H1 (cell line): ENCODE data around the gene STIM1. TPM values are rescaled to one million over a fixed set of nuclear protein-coding genes. Genes with fewer than 3 reads are reported as not detected.

ENCODE experiments used
- CTCF ChIA-PET: fragments of 300-600 bp; sonication (Branson Sonifier 250); formaldehyde crosslinking; loops from one replicate; lab custom pipeline; 2021; ENCODE audit not compliant: partially characterized antibody; lab: Charles Lee
- POLR2A ChIA-PET: fragments of 300-600 bp; sonication (Branson Sonifier 250); formaldehyde crosslinking; loops from one replicate; lab custom pipeline; 2021; ENCODE audit warnings: inconsistent platforms; ENCODE audit not compliant: partially characterized antibody; lab: Charles Lee
- DNase-seq, 2 experiments: peaks; one replicate each; pipeline versions ENCODE4 v3.0.0 to v3.0.0-alpha.2; 2010 to 2022; ENCODE audit warnings: low spot score in 2 of 2, low read depth in 1 of 2, mixed read lengths in 1 of 2
- FAIRE-seq: peaks from 2 replicates; lab custom pipeline; 2011; peaks lifted over from hg19 to GRCh38; lab: Jason Lieb, UNC
- H2AFZ ChIP-seq: 2 replicates; pipeline ENCODE4 v1.8.1; 2012; ENCODE audit warnings: low read length, inconsistent platforms
- H2AK5ac ChIP-seq: 2 replicates; pipeline ENCODE4 v1.6.1; 2013; ENCODE audit warnings: low read depth, low read length
- H2BK120ac ChIP-seq: replicated peaks from 2 replicates; pipeline ENCODE3; 2013; ENCODE audit warnings: low read depth, low read length, inconsistent platforms
- H2BK12ac ChIP-seq: 2 replicates; pipeline ENCODE4 v1.6.1; 2013; ENCODE audit warnings: low read depth, low read length
- H2BK15ac ChIP-seq: 2 replicates; pipeline ENCODE4 v1.6.1; 2013; ENCODE audit warnings: low read length
- H2BK20ac ChIP-seq: 2 replicates; pipeline ENCODE4 v1.6.1; 2013; ENCODE audit warnings: low read length
- H2BK5ac ChIP-seq: 2 replicates; pipeline ENCODE4 v1.6.1; 2013; ENCODE audit warnings: low read depth, low read length
- H3K14ac ChIP-seq: 2 replicates; pipeline ENCODE4 v1.6.1; 2013; ENCODE audit warnings: inconsistent platforms; ENCODE audit not compliant: insufficient read length
- H3K18ac ChIP-seq: 2 replicates; pipeline ENCODE4 v1.6.1; 2013; ENCODE audit warnings: low read length; ENCODE audit errors: extremely low read depth
- H3K23ac ChIP-seq: 2 replicates; pipeline ENCODE4 v1.6.1; 2013; ENCODE audit warnings: inconsistent platforms; ENCODE audit not compliant: insufficient read length
- H3K23me2 ChIP-seq: 2 replicates; pipeline ENCODE4 v1.6.1; 2013; ENCODE audit warnings: low read depth, low read length
- H3K27ac ChIP-seq: 2 replicates; pipeline ENCODE4 v1.6.1; 2011; ENCODE audit warnings: low read depth, low read length, inconsistent platforms
- H3K27me3 ChIP-seq, 4 experiments: replicated peaks in 1 of 4; 1 replicate in 1 of 4; 2 replicates in 3 of 4; pipeline versions ENCODE4 v1.6.1 to v1.8.1; 2011 to 2013; ENCODE audit warnings: low read length in 3 of 4, mild to moderate bottlenecking in 3 of 4, inconsistent platforms in 2 of 4, mixed read lengths in 2 of 4, moderate library complexity in 1 of 4; ENCODE audit not compliant: control insufficient read depth in 3 of 4, insufficient read depth in 3 of 4; ENCODE audit errors: extremely low read depth in 1 of 4
- H3K36me3 ChIP-seq, 4 experiments: 2 replicates each; pipeline versions ENCODE4 v1.6.1 to v1.8.1; 2011 to 2013; ENCODE audit warnings: mild to moderate bottlenecking in 4 of 4, low read length in 3 of 4, moderate library complexity in 2 of 4, control low read depth in 1 of 4, inconsistent platforms in 1 of 4; ENCODE audit not compliant: insufficient read depth in 4 of 4, control insufficient read depth in 2 of 4
- H3K4ac ChIP-seq: replicated peaks from 2 replicates; pipeline ENCODE3; 2013; ENCODE audit warnings: low read length, low read depth, mixed read lengths, inconsistent platforms; ENCODE audit not compliant: insufficient read length
- H3K4me1 ChIP-seq, 4 experiments: replicated peaks in 1 of 4; 1 replicate in 1 of 4; 2 replicates in 3 of 4; pipeline versions ENCODE4 v1.6.1 to v1.8.1; 2011 to 2013; ENCODE audit warnings: low read length in 3 of 4, inconsistent platforms in 2 of 4, mixed read lengths in 1 of 4; ENCODE audit not compliant: insufficient read depth in 4 of 4, control insufficient read depth in 3 of 4
- H3K4me2 ChIP-seq, 2 experiments: 2 replicates each; pipeline versions ENCODE4 v1.6.1 to v1.8.1; 2011 to 2013; ENCODE audit warnings: low read depth in 2 of 2, low read length in 2 of 2, control low read depth in 1 of 2, inconsistent platforms in 1 of 2, mild to moderate bottlenecking in 1 of 2; ENCODE audit not compliant: insufficient read depth in 1 of 2
- H3K4me3 ChIP-seq, 4 experiments: fragments of 200-600, 300-600 bp in 1 of 4; sonication (generic), shearing (Covaris generic), sonication (Bioruptor Twin) in 1 of 4; 2 replicates each; pipeline versions ENCODE4 v1.5.1 to v1.8.1; 2011 to 2016; ENCODE audit warnings: low read length in 4 of 4, low read depth in 3 of 4, control low read depth in 2 of 4, inconsistent platforms in 2 of 4, mild to moderate bottlenecking in 2 of 4, mixed read lengths in 1 of 4, moderate library complexity in 1 of 4; ENCODE audit not compliant: insufficient read depth in 2 of 4; ENCODE audit errors: extremely low read depth in 1 of 4
- H3K56ac ChIP-seq: replicated peaks from 2 replicates; pipeline ENCODE3; 2013; ENCODE audit warnings: low read depth, mild to moderate bottlenecking, mixed read lengths, low read length, inconsistent platforms; ENCODE audit not compliant: insufficient read length
- H3K79me1 ChIP-seq: 2 replicates; pipeline ENCODE4 v1.6.1; 2013; ENCODE audit warnings: low read depth, low read length, control low read depth
- H3K79me2 ChIP-seq, 2 experiments: 2 replicates each; pipeline versions ENCODE4 v1.6.1 to v1.8.1; 2012 to 2013; ENCODE audit warnings: low read length in 2 of 2, mild to moderate bottlenecking in 2 of 2, inconsistent platforms in 1 of 2; ENCODE audit not compliant: insufficient read depth in 2 of 2, control insufficient read depth in 1 of 2
- H3K9ac ChIP-seq, 4 experiments: replicated peaks in 1 of 4; 1 replicate in 1 of 4; 2 replicates in 3 of 4; pipeline versions ENCODE4 v1.6.1 to v1.8.1; 2011 to 2013; ENCODE audit warnings: low read depth in 3 of 4, low read length in 3 of 4, control low read depth in 2 of 4, mild to moderate bottlenecking in 2 of 4, moderate library complexity in 2 of 4, inconsistent platforms in 1 of 4; ENCODE audit errors: extremely low read depth in 1 of 4
- H3K9me3 ChIP-seq, 2 experiments: 2 replicates each; pipeline versions ENCODE4 v1.6.1 to v1.8.1; 2012 to 2013; ENCODE audit warnings: mild to moderate bottlenecking in 2 of 2, moderate library complexity in 2 of 2, control low read depth in 1 of 2, inconsistent platforms in 1 of 2, low read depth in 1 of 2, low read length in 1 of 2, mixed read lengths in 1 of 2; ENCODE audit not compliant: insufficient read depth in 2 of 2
- H4K20me1 ChIP-seq, 2 experiments: replicated peaks in 1 of 2; 2 replicates each; pipeline versions ENCODE3 to v1.8.1; 2011 to 2013; ENCODE audit warnings: inconsistent platforms in 2 of 2, low read length in 2 of 2, mild to moderate bottlenecking in 1 of 2; ENCODE audit not compliant: insufficient read depth in 2 of 2, control insufficient read depth in 1 of 2
- H4K5ac ChIP-seq: 2 replicates; pipeline ENCODE4 v1.6.1; 2013; ENCODE audit warnings: low read length, low read depth, mixed read lengths, inconsistent platforms; ENCODE audit not compliant: insufficient read length
- H4K8ac ChIP-seq: 2 replicates; pipeline ENCODE4 v1.8.0; 2013; ENCODE audit warnings: mild to moderate bottlenecking, moderate library complexity, low read length, inconsistent platforms; ENCODE audit not compliant: insufficient read depth; ENCODE audit errors: extremely low read depth
- H4K91ac ChIP-seq: replicated peaks from 2 replicates; pipeline ENCODE3; 2013; ENCODE audit warnings: low read length, mixed read lengths, inconsistent platforms; ENCODE audit not compliant: insufficient read length
- ASH2L ChIP-seq: fragments of 200-600, 300-600 bp; sonication (generic); IDR thresholded peaks from one replicate; pipeline ENCODE4 v1.7.1; 2017; ENCODE audit warnings: low read length
- BACH1 ChIP-seq: IDR thresholded peaks from 2 replicates; pipeline ENCODE4 v1.6.1; 2012; ENCODE audit warnings: low read length, improper control_type of control experiment
- CEBPB ChIP-seq: IDR thresholded peaks from 2 replicates; pipeline ENCODE4 v1.6.1; 2012; ENCODE audit warnings: low read depth, low read length
- CHD1 ChIP-seq: IDR thresholded peaks from 2 replicates; pipeline ENCODE4 v1.6.1; 2012; ENCODE audit warnings: low read depth, low read length, improper control_type of control experiment
- CHD2 ChIP-seq: IDR thresholded peaks from 2 replicates; pipeline ENCODE4 v1.6.1; 2012; ENCODE audit warnings: low read length, improper control_type of control experiment
- whole genome bisulfite sequencing, 2 experiments: shearing (Covaris generic) in 1 of 2; methylation state at CpG; one replicate each; pipeline versions ENCODE4 v1.1.6 to v1.1.7; 2013 to 2015; ENCODE audit warnings: low lambda C conversion rate in 2 of 2, mixed read lengths in 2 of 2, inconsistent platforms in 1 of 2, low coverage in 1 of 2, missing lambda C conversion rate in 1 of 2; ENCODE audit not compliant: insufficient replicate concordance in 2 of 2, insufficient coverage in 1 of 2, insufficient read length in 1 of 2; ENCODE audit errors: extremely low coverage in 1 of 2, missing lambda C conversion rate in 1 of 2; 5-methylcytosine and 5-hydroxymethylcytosine counted together
- polyA plus RNA-seq, 7 experiments: library from polyadenylated mRNA; depleted of rRNA in 3 of 7; stranded (reverse) in 5 of 7; unstranded in 2 of 7; fragments of >200 nt in 5 of 7; fragments of 200-250 nt in 2 of 7; gene quantifications; 1 replicate in 5 of 7; 2 replicates in 1 of 7; 4 replicates in 1 of 7; pipeline versions ENCODE4 v1.2.1 to v1.2.3, GENCODE V29; 2011 to 2013; ENCODE audit warnings: missing spikeins in 2 of 7, mixed read lengths in 2 of 7
- total RNA-seq: library from RNA; stranded (reverse); fragmentation: NEBNext Ultra II Directional; extraction: Animal tissue kit (Norgen Biotek cat#: 25700); gene quantifications from 2 replicates; pipeline ENCODE4 v1.2.1, GENCODE V29; 2021
- TF ChIP-seq, protein P1 (sequence below): IDR thresholded peaks from 2 replicates; pipeline ENCODE4 v1.6.1; 2011; ENCODE audit warnings: low read depth, mild to moderate bottlenecking, low read length; ENCODE audit not compliant: insufficient read depth

Gene STIM1
- total and polyA plus RNA-seq, 2 of the 8 experiments (the other 6 are each of a cell fraction or from before 2014, with no cell fraction given), result 11.1 to 12.2 TPM

DNA sequence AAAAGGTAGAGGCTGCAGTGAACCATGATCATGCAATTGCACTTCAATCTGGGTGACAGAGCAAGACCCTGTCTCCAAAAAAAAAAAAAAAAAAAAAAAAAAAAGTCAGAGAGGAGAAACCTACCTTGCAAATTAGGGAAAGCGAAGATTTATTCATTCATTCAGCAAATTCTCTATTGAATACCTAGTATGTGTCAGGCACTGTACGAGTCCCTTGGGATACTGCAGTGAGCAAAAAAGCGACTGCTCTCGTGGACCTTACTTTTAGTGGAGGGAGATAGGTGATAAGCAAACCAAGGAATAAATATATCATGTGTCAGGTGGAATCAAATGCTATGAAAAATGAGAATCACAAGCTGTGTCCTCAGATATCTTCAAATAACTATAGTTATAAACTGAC lies 101.3 kb downstream of the STIM1 start:
- Histone ChIP-seq H3K79me1 (no peaks in the 10 kb centered on the region), H4K8ac (no peak overlapping the region), H2BK12ac (no peak overlapping the region), H3K36me3 (no peaks in the 10 kb centered on the region), H3K14ac (no peak overlapping the region), H3K79me2 (no peaks in the 10 kb centered on the region), H4K20me1 (no peaks in the 10 kb centered on the region), H3K4me1 (no peaks in the 10 kb centered on the region), H3K18ac (no peak overlapping the region), H3K9ac (no peak overlapping the region), H2AFZ (no peak overlapping the region), H4K5ac (no peak overlapping the region), H2BK20ac (no peak overlapping the region), H3K4me3 (no peak overlapping the region), H3K27ac (no peak overlapping the region), H2BK15ac (no peak overlapping the region), H3K23ac (no peak overlapping the region), H3K56ac (no peak overlapping the region), H4K91ac (no peak overlapping the region), H3K27me3 (no peaks in the 10 kb centered on the region), H2AK5ac (no peak overlapping the region), H2BK5ac (no peak overlapping the region), H3K4me2 (no peak overlapping the region), H2BK120ac (no peak overlapping the region), H3K9me3 (no peaks in the 10 kb centered on the region), H3K23me2 (no peaks in the 10 kb centered on the region), H3K4ac (no peak overlapping the region)
- CTCF ChIA-PET, result no interaction called here
- DNase-seq (no peak), FAIRE-seq (no peak)
- 81% methylated on average over 4 of the region's 4 CpGs; no CpG with 5 or more reads in 1 of the 2 experiments for WGBS, 2 experiments
- POLR2A ChIA-PET, result no interaction called here
- no peak for TF ChIP-seq BACH1
- no peak for TF ChIP-seq CHD1
- no peak for TF ChIP-seq CEBPB
- no peak for TF ChIP-seq ASH2L
- TF ChIP-seq, protein P1, sequence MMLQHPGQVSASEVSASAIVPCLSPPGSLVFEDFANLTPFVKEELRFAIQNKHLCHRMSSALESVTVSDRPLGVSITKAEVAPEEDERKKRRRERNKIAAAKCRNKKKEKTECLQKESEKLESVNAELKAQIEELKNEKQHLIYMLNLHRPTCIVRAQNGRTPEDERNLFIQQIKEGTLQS, result no peak
- no peak for TF ChIP-seq CHD2
